Measurements from ENCODE around the gene DYSF.

Gene DYSF

GRCh38 chr2:71666094-71666474 lies 212.7 kb downstream of the DYSF start:
- Histone ChIP-seq H3K27ac (ENCODE audit: low read length) (no peak overlapping the region), H3K4me1 (ENCODE audit: low read length) (no peaks in the 10 kb centered on the region), H3K27me3 (replicated peaks; ENCODE audit: insufficient read depth, low read length) (no peaks in the 10 kb centered on the region), H3K9me2 (replicated peaks; ENCODE audit: insufficient read depth, low read length) (no peaks in the 10 kb centered on the region), H3K9ac (ENCODE audit: low read length) (no peak overlapping the region), H3K36me3 (replicated peaks; ENCODE audit: insufficient read depth, low read length) (no peaks in the 10 kb centered on the region), H3K9me3 (replicated peaks; ENCODE audit: insufficient read depth, low read length) (no peaks in the 10 kb centered on the region), H4K20me1 (ENCODE audit: insufficient read depth, low read length) (no peaks in the 10 kb centered on the region), H3K4me2 (ENCODE audit: low read depth, low read length) (no peak overlapping the region), H3K4me3 (ENCODE audit: low read length) (no peak overlapping the region), H3F3A (ENCODE audit: insufficient read depth, low read length) (no peaks in the 10 kb centered on the region), H3K79me2 (ENCODE audit: low read length) (no peaks in the 10 kb centered on the region), H2AFZ (ENCODE audit: low read length) (no peak overlapping the region)
- TF ChIP-seq EZH2phosphoT487 (IDR thresholded peaks at IDR 0.05; ENCODE audit: low read length) (no peak), CTCF (IDR thresholded peaks at IDR 0.05; ENCODE audit: low read length) (no peak), EZH2 (optimal IDR thresholded peaks at IDR 0.05; ENCODE audit: low read depth, low read length) (no peak)
- DNase-seq: no peak

GRCh38 chr2:71667256-71668182 lies 214.2 kb downstream of the DYSF start:
- Histone ChIP-seq H3K4me2 (ENCODE audit: low read depth, low read length) (no peak overlapping the region), H3K27ac (ENCODE audit: low read length) (no peak overlapping the region), H3K36me3 (replicated peaks; ENCODE audit: insufficient read depth, low read length) (no peaks in the 10 kb centered on the region), H3K27me3 (replicated peaks; ENCODE audit: insufficient read depth, low read length) (no peaks in the 10 kb centered on the region), H4K20me1 (ENCODE audit: insufficient read depth, low read length) (no peaks in the 10 kb centered on the region), H3K4me1 (ENCODE audit: low read length) (no peaks in the 10 kb centered on the region), H3F3A (ENCODE audit: insufficient read depth, low read length) (no peaks in the 10 kb centered on the region), H3K9me2 (replicated peaks; ENCODE audit: insufficient read depth, low read length) (no peaks in the 10 kb centered on the region), H3K4me3 (ENCODE audit: low read length) (no peak overlapping the region), H3K9ac (ENCODE audit: low read length) (no peak overlapping the region), H2AFZ (ENCODE audit: low read length) (no peak overlapping the region), H3K79me2 (ENCODE audit: low read length) (no peaks in the 10 kb centered on the region), H3K9me3 (replicated peaks; ENCODE audit: insufficient read depth, low read length) (no peaks in the 10 kb centered on the region)
- TF ChIP-seq CTCF (IDR thresholded peaks at IDR 0.05; ENCODE audit: low read length) (no peak), EZH2 (optimal IDR thresholded peaks at IDR 0.05; ENCODE audit: low read depth, low read length) (no peak)
- DNase-seq: no peak

GRCh38 chr2:71668326-71669057 lies 215.1 kb downstream of the DYSF start:
- DNase-seq: no peak
- no peak overlapping the region for H2AFZ ChIP-seq (ENCODE audit: low read length)
- no peaks in the 10 kb centered on the region for H3K4me1 ChIP-seq (ENCODE audit: low read length)

More at GRCh38 chr2:71668326-71669057, 215.1 kb downstream of the DYSF start:
- H3K27ac ChIP-seq (ENCODE audit: low read length): no peak overlapping the region
- H3K27me3 ChIP-seq (replicated peaks; ENCODE audit: insufficient read depth, low read length): no peaks in the 10 kb centered on the region
- no peak overlapping the region for H3K9ac ChIP-seq (ENCODE audit: low read length)
- H3K4me2 ChIP-seq (ENCODE audit: low read depth, low read length): no peak overlapping the region
- H3K36me3 ChIP-seq (replicated peaks; ENCODE audit: insufficient read depth, low read length): no peaks in the 10 kb centered on the region
- no peak for TF ChIP-seq EZH2 (optimal IDR thresholded peaks at IDR 0.05; ENCODE audit: low read depth, low read length)
- no peak for TF ChIP-seq CTCF (IDR thresholded peaks at IDR 0.05; ENCODE audit: low read length)
- no peak for TF ChIP-seq EZH2phosphoT487 (IDR thresholded peaks at IDR 0.05; ENCODE audit: low read length)
- H3K4me3 ChIP-seq (ENCODE audit: low read length): no peak overlapping the region
- H3F3A ChIP-seq (ENCODE audit: insufficient read depth, low read length): no peaks in the 10 kb centered on the region
- no peaks in the 10 kb centered on the region for H3K79me2 ChIP-seq (ENCODE audit: low read length)
- H3K9me2 ChIP-seq (replicated peaks; ENCODE audit: insufficient read depth, low read length): no peaks in the 10 kb centered on the region
- H4K20me1 ChIP-seq (ENCODE audit: insufficient read depth, low read length): no peaks in the 10 kb centered on the region
- no peaks in the 10 kb centered on the region for H3K9me3 ChIP-seq (replicated peaks; ENCODE audit: insufficient read depth, low read length)
